GM12865 (cell line): Measurements from ENCODE around the gene ACADS.

Source experiments
- DNase-seq: peaks from one replicate; pipeline ENCODE4 v3.0.0; 2010; ENCODE audit warnings: low read depth
- H3K4me3 ChIP-seq: 2 replicates; pipeline ENCODE4 v1.5.1; 2011; ENCODE audit warnings: mild to moderate bottlenecking, low read depth, low read length, control low read depth
- TF ChIP-seq, protein P1 (sequence below): IDR thresholded peaks from 2 replicates; pipeline ENCODE4 v1.5.1; 2011; ENCODE audit warnings: low read length, control low read depth, low read depth, inconsistent platforms; ENCODE audit not compliant: insufficient read depth; ENCODE audit errors: missing control alignments

ACADS gene

DNA sequence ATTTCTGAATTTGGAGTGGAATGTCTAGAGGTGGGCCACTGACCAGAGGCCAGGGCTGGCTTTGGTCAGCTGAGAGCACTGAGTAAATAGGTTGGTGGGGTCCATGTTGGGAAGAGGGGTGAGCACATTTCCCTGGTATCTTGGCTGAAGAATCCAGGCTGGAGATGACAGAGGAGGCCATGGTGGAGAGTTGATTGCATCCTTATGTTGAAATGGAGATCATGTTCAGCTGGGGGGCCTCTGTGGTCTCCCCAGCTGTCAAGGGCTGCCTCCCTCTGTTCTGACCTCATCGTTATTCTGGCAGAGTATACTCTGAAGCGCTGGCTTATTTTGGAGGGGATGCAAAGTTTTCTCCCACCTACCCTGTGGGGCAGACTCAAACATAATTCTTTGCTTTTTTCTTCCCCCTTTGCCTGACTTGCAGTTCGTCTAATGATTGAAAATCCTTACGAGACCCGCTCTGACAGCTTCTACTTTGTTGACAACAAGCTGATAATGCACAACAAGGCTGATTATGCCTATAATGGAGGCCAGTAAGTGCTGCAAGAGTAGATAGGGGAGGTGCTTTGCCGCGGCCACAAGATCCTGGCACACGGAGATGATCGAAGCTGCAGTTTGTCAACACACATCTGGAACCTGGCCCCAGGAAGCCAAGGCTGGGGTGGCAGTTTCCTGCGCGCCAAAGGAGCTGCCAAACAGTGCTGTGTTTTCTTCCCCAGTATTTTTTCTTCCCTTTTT, 6.0 kb upstream of the ACADS start:
- DNase-seq = no peak
- no peak overlapping the region for H3K4me3 ChIP-seq
- TF ChIP-seq, protein P1, sequence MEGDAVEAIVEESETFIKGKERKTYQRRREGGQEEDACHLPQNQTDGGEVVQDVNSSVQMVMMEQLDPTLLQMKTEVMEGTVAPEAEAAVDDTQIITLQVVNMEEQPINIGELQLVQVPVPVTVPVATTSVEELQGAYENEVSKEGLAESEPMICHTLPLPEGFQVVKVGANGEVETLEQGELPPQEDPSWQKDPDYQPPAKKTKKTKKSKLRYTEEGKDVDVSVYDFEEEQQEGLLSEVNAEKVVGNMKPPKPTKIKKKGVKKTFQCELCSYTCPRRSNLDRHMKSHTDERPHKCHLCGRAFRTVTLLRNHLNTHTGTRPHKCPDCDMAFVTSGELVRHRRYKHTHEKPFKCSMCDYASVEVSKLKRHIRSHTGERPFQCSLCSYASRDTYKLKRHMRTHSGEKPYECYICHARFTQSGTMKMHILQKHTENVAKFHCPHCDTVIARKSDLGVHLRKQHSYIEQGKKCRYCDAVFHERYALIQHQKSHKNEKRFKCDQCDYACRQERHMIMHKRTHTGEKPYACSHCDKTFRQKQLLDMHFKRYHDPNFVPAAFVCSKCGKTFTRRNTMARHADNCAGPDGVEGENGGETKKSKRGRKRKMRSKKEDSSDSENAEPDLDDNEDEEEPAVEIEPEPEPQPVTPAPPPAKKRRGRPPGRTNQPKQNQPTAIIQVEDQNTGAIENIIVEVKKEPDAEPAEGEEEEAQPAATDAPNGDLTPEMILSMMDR = no peak

DNA sequence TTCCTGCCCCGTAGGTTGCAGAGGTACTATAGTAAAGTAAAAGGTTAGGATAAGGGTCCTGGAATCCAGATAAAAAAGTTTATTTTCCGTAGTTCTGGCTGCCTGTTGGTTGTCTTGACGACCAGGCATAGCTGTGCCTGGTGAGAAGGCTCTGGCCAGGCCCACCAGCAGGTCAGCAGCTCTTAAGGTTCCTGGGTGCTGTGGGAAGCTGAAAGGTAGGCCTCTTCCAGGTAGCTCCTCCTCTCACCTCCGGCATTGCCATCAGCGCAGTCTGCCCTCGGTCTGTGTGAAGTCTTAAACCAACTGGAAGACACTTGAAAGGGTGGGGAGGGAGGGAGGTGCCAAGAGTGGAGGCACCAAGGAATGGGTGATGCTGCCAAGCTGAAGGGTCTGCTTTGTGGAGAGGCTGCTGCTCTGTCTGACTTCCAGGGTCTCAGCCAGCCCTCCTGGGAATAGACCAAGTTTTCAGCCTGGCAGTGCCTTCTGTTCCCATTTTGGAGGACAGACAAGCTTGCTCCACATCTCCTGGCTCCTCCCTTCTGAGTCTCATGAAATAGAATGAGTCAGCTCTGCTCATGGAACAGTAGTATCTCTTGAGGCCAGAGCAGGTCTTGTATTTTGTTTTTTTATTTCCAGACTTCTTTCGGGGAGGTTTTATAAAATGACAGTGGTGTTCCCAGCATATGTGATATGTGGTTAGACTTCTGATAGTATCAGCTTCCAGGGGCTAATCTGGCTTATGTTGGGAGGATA, 5.2 kb upstream of the ACADS start:
- DNase-seq = no peak
- TF ChIP-seq, protein P1 = no peak
- no peak overlapping the region for H3K4me3 ChIP-seq

DNA sequence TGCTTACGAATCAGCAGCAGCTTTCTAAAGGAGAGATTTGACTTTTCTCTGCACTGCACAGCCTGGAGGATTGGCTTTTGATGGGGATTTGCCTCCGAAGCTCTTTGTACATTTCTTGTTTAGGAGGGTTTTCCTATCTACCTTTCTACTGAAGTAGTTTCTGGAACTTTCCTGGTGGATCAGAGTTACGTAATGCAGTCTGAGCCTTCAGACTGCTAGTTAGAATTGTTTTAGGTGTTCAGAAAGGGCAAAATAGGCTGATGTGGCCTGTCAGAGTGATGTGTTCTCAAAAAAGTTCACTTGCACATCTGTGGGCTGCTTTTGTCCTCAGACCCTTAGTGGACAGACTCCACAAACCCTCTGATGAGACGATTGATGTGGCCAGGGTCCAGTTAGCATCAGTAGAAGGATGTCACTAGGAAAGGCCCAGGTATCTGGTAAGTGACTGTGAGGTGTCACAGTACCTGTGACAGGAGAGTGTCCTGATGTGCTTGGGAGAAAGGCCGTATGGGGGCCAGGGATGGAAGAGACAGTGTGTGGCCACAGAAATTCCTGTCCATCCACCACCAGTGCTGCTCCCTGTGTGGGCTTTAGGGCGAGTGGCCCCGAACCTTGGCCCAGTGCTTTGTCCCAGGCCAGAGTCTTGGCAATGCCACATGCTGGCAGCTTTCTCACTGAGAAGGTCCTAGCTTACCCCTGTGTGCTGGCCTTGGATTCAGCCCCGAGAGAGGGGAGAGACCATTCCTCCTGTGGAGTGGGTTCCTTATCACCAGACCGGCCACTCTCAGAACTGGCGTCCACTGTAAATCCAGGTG, 4.4 kb upstream of the ACADS start:
- H3K4me3 ChIP-seq = no peak overlapping the region
- TF ChIP-seq, protein P1 = no peak
- DNase-seq = no peak

DNA sequence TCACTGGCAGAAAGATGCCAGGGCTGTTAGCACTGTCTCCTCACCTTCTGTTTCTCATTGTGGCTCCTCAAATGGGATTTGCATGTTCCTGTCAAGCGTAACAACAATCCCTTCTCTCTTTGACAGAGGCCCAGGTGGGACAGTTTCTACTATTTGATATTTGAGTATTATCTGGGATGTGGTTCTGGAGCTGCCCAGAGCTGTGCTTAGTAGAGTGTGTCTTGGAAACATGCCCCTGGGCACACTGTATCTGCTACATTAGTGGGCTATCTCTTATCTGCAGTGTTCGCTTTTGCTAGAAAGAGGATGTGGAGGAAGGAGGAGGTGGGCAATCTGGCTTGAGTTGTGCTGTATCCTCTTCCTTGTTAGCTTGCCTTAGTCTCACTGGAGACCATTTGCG, 3.8 kb upstream of the ACADS start:
- H3K4me3 ChIP-seq = no peak overlapping the region
- no peak for DNase-seq
- TF ChIP-seq, protein P1 = no peak

DNA sequence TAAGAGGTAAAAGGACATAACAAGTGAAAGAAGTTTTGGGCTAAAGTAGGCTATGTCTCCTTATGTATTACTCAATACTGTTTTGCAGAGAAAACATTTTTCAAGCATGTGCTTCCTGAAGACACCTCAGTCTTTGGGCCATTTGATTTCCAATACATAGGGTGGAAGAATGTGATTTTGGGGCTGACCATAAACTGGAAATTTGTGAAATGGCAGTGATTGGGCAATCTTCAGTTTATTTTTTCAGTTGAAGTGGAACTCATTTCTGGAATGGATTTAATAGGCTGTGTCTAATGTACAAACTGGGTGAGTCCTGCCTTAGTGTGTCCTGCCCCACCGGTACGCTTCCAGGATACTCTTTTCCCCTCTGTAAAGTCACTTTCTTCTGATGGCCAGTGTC, 2.8 kb upstream of the ACADS start:
- no peak for DNase-seq
- H3K4me3 ChIP-seq = no peak overlapping the region
- TF ChIP-seq, protein P1 = no peak

DNA sequence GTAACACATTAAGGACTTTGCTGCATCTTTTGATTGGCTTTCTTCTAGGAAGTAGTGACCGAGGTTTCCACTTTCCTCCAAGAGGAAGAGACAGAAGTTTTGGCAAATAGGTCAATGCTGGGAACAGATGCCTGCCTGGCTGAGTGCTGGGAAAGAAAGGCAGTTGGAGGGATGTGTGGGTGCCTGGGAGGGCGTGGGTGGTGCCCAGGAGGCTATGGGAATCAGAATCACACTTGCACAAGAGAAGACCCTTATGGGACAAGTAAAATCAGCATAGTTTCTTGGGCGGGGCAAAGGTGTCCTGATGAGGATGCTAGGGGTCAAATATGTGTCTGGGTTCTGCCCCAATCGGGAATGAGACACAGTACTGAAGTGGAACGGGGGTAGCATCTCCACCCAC, 906 bp upstream of the ACADS start:
- no peak overlapping the region for H3K4me3 ChIP-seq
- DNase-seq = no peak
- TF ChIP-seq, protein P1 = no peak
